ENCODE measurements around the gene ATP13A2. TPM values are rescaled to one million over a fixed set of nuclear protein-coding genes. Genes with fewer than 3 reads are reported as not detected.

ATP13A2 gene
- total RNA-seq, 1 donor from 2014 or later: 18.8 TPM

- no peaks in the 10 kb centered on the region for H4K20me1 ChIP-seq (ENCODE audit: low read depth)
- no peaks in the 10 kb centered on the region for H3K79me2 ChIP-seq (ENCODE audit: low read depth)
- H3K27ac ChIP-seq: no peak overlapping the region
- H3K36me3 ChIP-seq: no peaks in the 10 kb centered on the region
- H3F3A ChIP-seq (ENCODE audit: low read depth): no peaks in the 10 kb centered on the region
- H3K9me3 ChIP-seq (ENCODE audit: low read depth): no peaks in the 10 kb centered on the region
- no peak overlapping the region for H3K27ac Mint-ChIP-seq
- H3K27me3 ChIP-seq: no peaks in the 10 kb centered on the region
- no peaks in the 10 kb centered on the region for H3K9me3 Mint-ChIP-seq
- no peaks in the 10 kb centered on the region for H3K36me3 Mint-ChIP-seq
- no peak overlapping the region for H3K4me3 Mint-ChIP-seq
- no peak overlapping the region for H3K9ac ChIP-seq
- peaks cover 4% of the 10 kb centered on the region for H3K27me3 Mint-ChIP-seq (ENCODE audit: insufficient read depth, low read depth)
- H3K4me2 ChIP-seq: no peak overlapping the region
- no peaks in the 10 kb centered on the region for H3K4me1 ChIP-seq
- TF ChIP-seq, protein P1, sequence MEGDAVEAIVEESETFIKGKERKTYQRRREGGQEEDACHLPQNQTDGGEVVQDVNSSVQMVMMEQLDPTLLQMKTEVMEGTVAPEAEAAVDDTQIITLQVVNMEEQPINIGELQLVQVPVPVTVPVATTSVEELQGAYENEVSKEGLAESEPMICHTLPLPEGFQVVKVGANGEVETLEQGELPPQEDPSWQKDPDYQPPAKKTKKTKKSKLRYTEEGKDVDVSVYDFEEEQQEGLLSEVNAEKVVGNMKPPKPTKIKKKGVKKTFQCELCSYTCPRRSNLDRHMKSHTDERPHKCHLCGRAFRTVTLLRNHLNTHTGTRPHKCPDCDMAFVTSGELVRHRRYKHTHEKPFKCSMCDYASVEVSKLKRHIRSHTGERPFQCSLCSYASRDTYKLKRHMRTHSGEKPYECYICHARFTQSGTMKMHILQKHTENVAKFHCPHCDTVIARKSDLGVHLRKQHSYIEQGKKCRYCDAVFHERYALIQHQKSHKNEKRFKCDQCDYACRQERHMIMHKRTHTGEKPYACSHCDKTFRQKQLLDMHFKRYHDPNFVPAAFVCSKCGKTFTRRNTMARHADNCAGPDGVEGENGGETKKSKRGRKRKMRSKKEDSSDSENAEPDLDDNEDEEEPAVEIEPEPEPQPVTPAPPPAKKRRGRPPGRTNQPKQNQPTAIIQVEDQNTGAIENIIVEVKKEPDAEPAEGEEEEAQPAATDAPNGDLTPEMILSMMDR (IDR thresholded peaks at IDR 0.05): no peak
- TF ChIP-seq EZH2phosphoT487 (IDR thresholded peaks at IDR 0.05) (no peak), EZH2 (IDR thresholded peaks at IDR 0.05) (no peak)
- no peaks in the 10 kb centered on the region for H3K4me1 Mint-ChIP-seq
- no peak overlapping the region for H2AFZ ChIP-seq (replicated peaks)
- no peak overlapping the region for H3K4me3 ChIP-seq
- no peak for DNase-seq (ENCODE audit: low spot score)
Measured at GRCh38 chr1:17001760-17002523, 9.8 kb downstream of the ATP13A2 start.

DNA sequence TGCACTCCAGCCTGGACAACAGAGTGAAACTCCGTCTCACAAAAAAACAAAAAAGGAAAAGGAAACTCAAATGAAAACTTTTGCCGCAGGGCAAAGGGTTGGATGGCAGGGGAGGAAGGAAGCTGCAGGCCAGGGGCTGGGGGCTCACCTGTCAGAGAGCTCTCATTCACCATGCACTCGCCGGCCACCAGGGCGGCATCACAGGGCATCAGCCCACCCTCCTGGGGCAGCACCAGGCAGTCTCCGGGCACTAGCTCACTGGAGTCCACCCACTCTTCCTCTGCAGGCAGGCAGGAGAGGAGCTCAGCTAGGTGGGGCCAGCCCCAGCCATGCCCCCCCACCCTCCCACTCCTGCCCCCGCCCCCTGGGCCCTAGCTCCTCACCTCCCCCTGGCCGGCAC is 11.9 kb downstream of the ATP13A2 start:
- Mint-ChIP-seq H3K27me3 (ENCODE audit: insufficient read depth, low read depth) (peaks cover 2% of the 10 kb centered on the region), H3K27ac (no peak overlapping the region), H3K9me3 (no peaks in the 10 kb centered on the region), H3K4me1 (no peaks in the 10 kb centered on the region), H3K36me3 (peaks cover 3% of the 10 kb centered on the region), H3K4me3 (no peak overlapping the region)
- no peak for DNase-seq (ENCODE audit: low spot score)
- H3K4me2 ChIP-seq: no peak overlapping the region
- no peaks in the 10 kb centered on the region for H3K27me3 ChIP-seq
- H3K9me3 ChIP-seq (ENCODE audit: low read depth): no peaks in the 10 kb centered on the region
- H3K9ac ChIP-seq: no peak overlapping the region
- H3K79me2 ChIP-seq (ENCODE audit: low read depth): no peaks in the 10 kb centered on the region
- H3K4me1 ChIP-seq: no peaks in the 10 kb centered on the region
- no peak for TF ChIP-seq EZH2 (IDR thresholded peaks at IDR 0.05)
- TF ChIP-seq, protein P1 (IDR thresholded peaks at IDR 0.05): no peak
- no peaks in the 10 kb centered on the region for H3K36me3 ChIP-seq
- no peaks in the 10 kb centered on the region for H4K20me1 ChIP-seq (ENCODE audit: low read depth)
- no peaks in the 10 kb centered on the region for H3F3A ChIP-seq (ENCODE audit: low read depth)
- no peak overlapping the region for H2AFZ ChIP-seq (replicated peaks)
- no peak overlapping the region for H3K27ac ChIP-seq
- no peak overlapping the region for H3K4me3 ChIP-seq

DNA sequence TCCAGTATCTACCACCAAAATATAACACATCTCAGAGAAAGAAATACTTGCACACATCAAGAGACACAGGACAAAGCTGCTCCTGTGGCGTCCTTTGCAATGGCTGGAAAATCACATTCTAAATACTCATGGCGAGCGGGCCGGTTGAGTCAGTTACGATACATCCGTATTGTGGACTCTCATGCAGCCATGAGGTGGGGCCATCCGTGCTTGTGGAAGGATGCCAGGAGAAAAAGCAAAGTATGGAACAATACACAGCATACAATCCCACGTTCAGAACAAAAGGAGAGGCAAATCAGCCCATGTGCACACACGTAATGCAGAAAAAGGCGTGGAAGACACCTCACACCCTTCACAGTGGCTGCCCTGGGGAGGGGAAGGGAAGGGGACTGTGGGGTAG is 13.1 kb downstream of the ATP13A2 start:
- no peaks in the 10 kb centered on the region for H4K20me1 ChIP-seq (ENCODE audit: low read depth)
- no peaks in the 10 kb centered on the region for H3F3A ChIP-seq (ENCODE audit: low read depth)
- peaks cover 2% of the 10 kb centered on the region for H3K27me3 Mint-ChIP-seq (ENCODE audit: insufficient read depth, low read depth)
- TF ChIP-seq, protein P1 (IDR thresholded peaks at IDR 0.05): no peak
- TF ChIP-seq EZH2phosphoT487 (IDR thresholded peaks at IDR 0.05) (no peak), EZH2 (IDR thresholded peaks at IDR 0.05) (no peak)
- no peaks in the 10 kb centered on the region for H3K9me3 Mint-ChIP-seq
- H3K79me2 ChIP-seq (ENCODE audit: low read depth): no peaks in the 10 kb centered on the region
- no peak overlapping the region for H3K4me3 ChIP-seq
- H3K4me1 Mint-ChIP-seq: no peaks in the 10 kb centered on the region
- no peaks in the 10 kb centered on the region for H3K9me3 ChIP-seq (ENCODE audit: low read depth)
- DNase-seq (ENCODE audit: low spot score): no peak
- no peak overlapping the region for H3K27ac ChIP-seq
- no peak overlapping the region for H3K4me3 Mint-ChIP-seq
- no peak overlapping the region for H3K27ac Mint-ChIP-seq
- H3K9ac ChIP-seq: no peak overlapping the region
- H3K4me1 ChIP-seq: no peaks in the 10 kb centered on the region
- H3K27me3 ChIP-seq: no peaks in the 10 kb centered on the region
- no peaks in the 10 kb centered on the region for H3K36me3 ChIP-seq
- no peak overlapping the region for H2AFZ ChIP-seq (replicated peaks)
- H3K4me2 ChIP-seq: no peak overlapping the region
- peaks cover 3% of the 10 kb centered on the region for H3K36me3 Mint-ChIP-seq

All from neural progenitor cell (in vitro differentiated cells).